ENCODE measurements around the gene PRKCI. TPM values are rescaled to one million over a fixed set of nuclear protein-coding genes. Genes with fewer than 3 reads are reported as not detected.

PRKCI gene
- total and polyA plus RNA-seq, 4 donors, result 9.6 to 33.6 (median 23.9) TPM

GRCh38 chr3:170211668-170212067 is 10.6 kb upstream of the PRKCI start:
- 82 to 87% methylated on average over 1 of the region's 1 CpG for WGBS, 2 donors
- H3K36me3 ChIP-seq (ENCODE audit: control insufficient read depth in 1 of 2, insufficient read depth in 2 of 2, low read length in 1 of 2), result no peaks in the 10 kb centered on the region
- H3K27me3 ChIP-seq (ENCODE audit: control insufficient read depth in 1 of 2, insufficient read depth in 2 of 2, low read length in 1 of 2), result no peaks in the 10 kb centered on the region
- no peak overlapping the region for H3K27ac ChIP-seq (ENCODE audit: low read depth in 1 of 2, low read length in 2 of 2)
- ATAC-seq (ENCODE audit: low FRiP score) (no peak), DNase-seq (no peak)
- intact Hi-C loops (cut with DNase I), result no loop called here
- no peaks in the 10 kb centered on the region for H3K4me1 ChIP-seq (ENCODE audit: control insufficient read depth in 1 of 2, insufficient read depth in 2 of 2, low read length in 2 of 2)
- H3K9me3 ChIP-seq (ENCODE audit: control insufficient read depth, low read length), result no peaks in the 10 kb centered on the region
- H3K4me3 ChIP-seq (ENCODE audit: low read length in 2 of 2), result no peak overlapping the region

- no peak overlapping the region for H3K4me3 ChIP-seq (ENCODE audit: low read length in 2 of 2)
- no peak for DNase-seq
- intact Hi-C loops (cut with DNase I), result loop anchor here (5.0 kb wide), 1 partner anchor 38 kb away; the partner anchor contains the start of gene PHC3 (in 2 of the 2)
- ATAC-seq (ENCODE audit: low FRiP score), result no peak
- H3K4me1 ChIP-seq (ENCODE audit: control insufficient read depth in 1 of 2, insufficient read depth in 2 of 2, low read length in 2 of 2), result no peaks in the 10 kb centered on the region
- H3K36me3 ChIP-seq (ENCODE audit: control insufficient read depth in 1 of 2, insufficient read depth in 2 of 2, low read length in 1 of 2), result no peaks in the 10 kb centered on the region
- no peak overlapping the region for H3K27ac ChIP-seq (ENCODE audit: low read depth in 1 of 2, low read length in 2 of 2)
- 96 to 97% methylated on average over 1 of the region's 1 CpG for WGBS, 2 donors
- no peaks in the 10 kb centered on the region for H3K9me3 ChIP-seq (ENCODE audit: control insufficient read depth, low read length)
- H3K27me3 ChIP-seq (ENCODE audit: control insufficient read depth in 1 of 2, insufficient read depth in 2 of 2, low read length in 1 of 2), result no peaks in the 10 kb centered on the region
Measured at GRCh38 chr3:170219850-170220249, 2.4 kb upstream of the PRKCI start.

- H3K27me3 ChIP-seq (ENCODE audit: control insufficient read depth in 1 of 2, insufficient read depth in 2 of 2, low read length in 1 of 2), result no peaks in the 10 kb centered on the region
- ATAC-seq (ENCODE audit: low FRiP score) (no peak), DNase-seq (no peak)
- H3K27ac ChIP-seq (ENCODE audit: low read depth in 1 of 2, low read length in 2 of 2), result no peak overlapping the region
- no peaks in the 10 kb centered on the region for H3K36me3 ChIP-seq (ENCODE audit: control insufficient read depth in 1 of 2, insufficient read depth in 2 of 2, low read length in 1 of 2)
- no peaks in the 10 kb centered on the region for H3K4me1 ChIP-seq (ENCODE audit: control insufficient read depth in 1 of 2, insufficient read depth in 2 of 2, low read length in 2 of 2)
- intact Hi-C loops (cut with DNase I), result loop anchor here (5.0 kb wide), 1 partner anchor 39 kb away; the partner anchor contains the start of gene PHC3 (in 2 of the 2)
- H3K4me3 ChIP-seq (ENCODE audit: low read length in 2 of 2), result no peak overlapping the region
- no peaks in the 10 kb centered on the region for H3K9me3 ChIP-seq (ENCODE audit: control insufficient read depth, low read length)
- 73 to 75% methylated on average over 4 of the region's 4 CpGs for WGBS, 2 donors
Measured at GRCh38 chr3:170220871-170221270, 1.4 kb upstream of the PRKCI start.

DNA sequence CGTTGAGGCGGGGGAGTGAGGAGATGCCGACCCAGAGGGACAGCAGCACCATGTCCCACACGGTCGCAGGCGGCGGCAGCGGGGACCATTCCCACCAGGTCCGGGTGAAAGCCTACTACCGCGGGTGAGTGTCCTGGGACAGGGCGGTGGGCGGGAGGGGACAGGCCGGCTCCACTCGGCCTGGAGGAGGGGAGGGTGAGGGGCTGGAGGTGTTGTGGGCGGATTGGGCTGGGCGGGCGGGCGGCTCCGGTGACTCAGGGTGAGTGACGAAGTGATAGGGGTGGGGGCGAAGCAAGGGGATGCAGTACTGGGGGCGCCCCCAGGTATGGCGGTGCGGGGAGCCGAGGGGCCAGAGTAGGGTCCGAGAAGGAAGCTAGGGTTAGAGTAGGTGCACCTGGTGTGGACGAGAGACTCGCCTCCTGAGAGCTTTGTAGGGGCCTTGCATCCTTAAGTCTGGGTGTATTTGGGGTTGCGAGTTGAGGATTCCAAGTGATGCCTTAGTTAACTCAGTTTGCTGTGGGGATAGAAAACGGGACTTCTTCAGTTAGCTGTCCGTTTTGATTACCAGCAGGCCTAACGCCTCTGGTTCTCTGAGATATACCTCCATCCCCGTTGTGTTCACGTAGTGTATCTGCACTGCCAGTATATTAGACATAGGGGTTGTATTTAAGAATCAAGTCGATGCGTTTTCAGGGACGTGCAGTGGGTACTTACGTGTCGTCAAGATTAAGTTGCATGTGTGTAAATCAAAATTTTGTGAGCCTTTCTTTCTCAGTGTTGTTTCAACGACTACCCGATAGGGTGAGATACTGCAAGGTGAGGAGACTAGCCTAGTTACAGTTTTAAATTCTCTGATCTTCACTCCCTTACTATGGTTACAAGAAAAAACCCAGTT is 670 bp downstream of the PRKCI start:
- intact Hi-C loops (cut with DNase I), result loop anchor here (5.0 kb wide), 1 partner anchor 41 kb away; the partner anchor contains the start of gene PHC3 (in 2 of the 2)
- H3K4me1 ChIP-seq (ENCODE audit: control insufficient read depth in 1 of 2, insufficient read depth in 2 of 2, low read length in 2 of 2), result peaks cover 2% of the 10 kb centered on the region in 2 donors
- no peaks in the 10 kb centered on the region for H3K27me3 ChIP-seq (ENCODE audit: control insufficient read depth in 1 of 2, insufficient read depth in 2 of 2, low read length in 1 of 2)
- H3K4me3 ChIP-seq (ENCODE audit: low read length in 2 of 2), result peak overlapping the region; percentile 57 to 91
- H3K9me3 ChIP-seq (ENCODE audit: control insufficient read depth, low read length), result no peaks in the 10 kb centered on the region
- 0 to 1% methylated on average over 35 to 42 of the region's 42 CpGs for WGBS, 2 donors
- peak; percentile 58 for ATAC-seq (ENCODE audit: low FRiP score)
- peak; percentile 58 to 82 for DNase-seq
- H3K27ac ChIP-seq (ENCODE audit: low read depth in 1 of 2, low read length in 2 of 2), result peak overlapping the region in 1 of 2 donors; percentile 67
- no peaks in the 10 kb centered on the region for H3K36me3 ChIP-seq (ENCODE audit: control insufficient read depth in 1 of 2, insufficient read depth in 2 of 2, low read length in 1 of 2)

DNA sequence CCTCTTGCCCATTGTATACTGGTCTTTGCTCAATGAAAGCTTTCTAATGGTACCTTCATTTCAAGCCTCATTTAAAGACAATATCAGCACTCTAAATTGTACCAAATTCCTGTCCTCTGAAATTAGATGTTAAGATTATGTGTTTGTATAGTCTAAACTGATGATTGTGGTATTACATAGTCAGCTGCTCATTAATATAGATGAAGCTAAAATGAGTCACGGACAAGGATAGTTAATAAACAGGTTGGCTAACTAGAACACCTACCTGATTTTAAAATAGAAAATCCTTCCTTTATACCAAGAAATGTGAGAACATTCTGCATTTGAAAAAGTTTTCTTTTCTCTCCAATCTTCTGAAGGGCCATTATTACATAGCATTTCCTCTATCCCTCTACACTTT is 2.9 kb downstream of the PRKCI start:
- Histone ChIP-seq H3K27me3 (ENCODE audit: control insufficient read depth in 1 of 2, insufficient read depth in 2 of 2, low read length in 1 of 2) (no peaks in the 10 kb centered on the region), H3K9me3 (ENCODE audit: control insufficient read depth, low read length) (no peaks in the 10 kb centered on the region), H3K4me1 (ENCODE audit: control insufficient read depth in 1 of 2, insufficient read depth in 2 of 2, low read length in 2 of 2) (peaks cover 3 to 7% of the 10 kb centered on the region in 2 donors), H3K4me3 (ENCODE audit: low read length in 2 of 2) (no peak overlapping the region), H3K27ac (ENCODE audit: low read depth in 1 of 2, low read length in 2 of 2) (no peak overlapping the region), H3K36me3 (ENCODE audit: control insufficient read depth in 1 of 2, insufficient read depth in 2 of 2, low read length in 1 of 2) (no peaks in the 10 kb centered on the region)
- DNase-seq, result no peak
- no peak for ATAC-seq (ENCODE audit: low FRiP score)
- intact Hi-C loops (cut with DNase I), result no loop called here
- 97% methylated on average over 1 of the region's 1 CpG for WGBS, 2 donors

GRCh38 chr3:170226426-170226960 is 4.3 kb downstream of the PRKCI start:
- DNase-seq, result no peak
- Histone ChIP-seq H3K36me3 (ENCODE audit: control insufficient read depth in 1 of 2, insufficient read depth in 2 of 2, low read length in 1 of 2) (no peaks in the 10 kb centered on the region), H3K27me3 (ENCODE audit: control insufficient read depth in 1 of 2, insufficient read depth in 2 of 2, low read length in 1 of 2) (no peaks in the 10 kb centered on the region), H3K4me3 (ENCODE audit: low read length in 2 of 2) (no peak overlapping the region), H3K9me3 (ENCODE audit: control insufficient read depth, low read length) (no peaks in the 10 kb centered on the region), H3K4me1 (ENCODE audit: control insufficient read depth in 1 of 2, insufficient read depth in 2 of 2, low read length in 2 of 2) (peaks cover 3 to 7% of the 10 kb centered on the region in 2 donors), H3K27ac (ENCODE audit: low read depth in 1 of 2, low read length in 2 of 2) (no peak overlapping the region)
- no peak for ATAC-seq (ENCODE audit: low FRiP score)
- 29 to 30% methylated on average over 1 of the region's 1 CpG for WGBS, 2 donors
- intact Hi-C loops (cut with DNase I), result no loop called here

DNA sequence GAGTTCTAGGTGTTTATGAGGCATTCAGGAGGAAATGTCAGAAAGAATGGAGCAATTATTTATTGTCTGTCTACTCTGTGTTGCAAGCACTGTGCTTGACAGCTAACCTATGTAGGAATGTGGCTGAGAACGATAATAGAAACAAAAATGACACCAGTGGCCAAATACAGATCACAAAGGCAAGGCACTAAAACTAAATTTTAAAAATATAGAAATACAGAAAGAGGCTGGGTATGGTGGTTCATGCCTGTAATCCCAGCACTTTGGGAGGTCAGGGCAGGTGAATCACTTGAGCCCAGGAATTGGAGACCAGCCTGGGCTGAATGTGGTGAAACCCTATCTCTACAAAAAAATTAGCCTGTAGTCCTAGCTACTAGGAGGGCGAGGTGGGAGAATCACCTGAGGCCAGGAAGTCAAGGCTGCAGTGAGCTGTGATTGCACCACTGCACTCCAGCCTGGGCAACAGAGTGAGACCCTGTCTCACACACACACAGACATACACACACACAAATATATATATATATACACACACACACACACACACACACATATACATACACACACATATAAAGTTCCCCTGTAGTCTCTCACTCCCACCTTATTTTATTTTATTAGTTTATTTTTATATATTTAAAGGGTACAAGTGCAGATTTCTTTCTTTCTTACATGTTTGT is 6.0 kb downstream of the PRKCI start:
- no peak overlapping the region for H3K27ac ChIP-seq (ENCODE audit: low read depth in 1 of 2, low read length in 2 of 2)
- H3K27me3 ChIP-seq (ENCODE audit: control insufficient read depth in 1 of 2, insufficient read depth in 2 of 2, low read length in 1 of 2), result no peaks in the 10 kb centered on the region
- no peaks in the 10 kb centered on the region for H3K36me3 ChIP-seq (ENCODE audit: control insufficient read depth in 1 of 2, insufficient read depth in 2 of 2, low read length in 1 of 2)
- ATAC-seq (ENCODE audit: low FRiP score), result no peak
- 44 to 53% methylated on average over 2 of the region's 2 CpGs for WGBS, 2 donors
- no peak for DNase-seq
- H3K4me1 ChIP-seq (ENCODE audit: control insufficient read depth in 1 of 2, insufficient read depth in 2 of 2, low read length in 2 of 2), result peaks cover 3 to 7% of the 10 kb centered on the region in 2 donors
- no peak overlapping the region for H3K4me3 ChIP-seq (ENCODE audit: low read length in 2 of 2)
- no peaks in the 10 kb centered on the region for H3K9me3 ChIP-seq (ENCODE audit: control insufficient read depth, low read length)
- intact Hi-C loops (cut with DNase I), result no loop called here

DNA sequence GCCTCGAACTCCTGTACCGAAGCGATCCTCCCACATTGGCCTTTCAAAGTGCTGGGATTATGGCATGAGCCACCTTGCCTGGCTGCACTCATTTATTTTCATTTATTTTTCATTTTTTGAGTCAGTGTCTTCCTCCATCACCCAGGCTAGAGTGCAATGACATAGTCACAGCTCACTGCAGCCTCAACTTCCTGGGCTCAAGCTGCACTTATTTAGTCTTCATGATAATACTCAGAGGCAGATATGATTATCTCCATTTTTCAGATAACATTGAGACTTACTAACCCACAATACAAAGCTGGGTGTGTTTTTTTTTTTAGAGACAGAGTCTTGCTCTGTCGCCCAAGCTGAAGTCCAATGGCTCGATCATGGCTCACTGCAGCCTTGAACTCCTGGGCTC is 10.0 kb downstream of the PRKCI start:
- Histone ChIP-seq H3K27me3 (ENCODE audit: control insufficient read depth in 1 of 2, insufficient read depth in 2 of 2, low read length in 1 of 2) (no peaks in the 10 kb centered on the region), H3K4me3 (ENCODE audit: low read length in 2 of 2) (no peak overlapping the region), H3K36me3 (ENCODE audit: control insufficient read depth in 1 of 2, insufficient read depth in 2 of 2, low read length in 1 of 2) (peaks cover 0 to 3% of the 10 kb centered on the region in 2 donors), H3K4me1 (ENCODE audit: control insufficient read depth in 1 of 2, insufficient read depth in 2 of 2, low read length in 2 of 2) (peaks cover 3 to 7% of the 10 kb centered on the region in 2 donors), H3K27ac (ENCODE audit: low read depth in 1 of 2, low read length in 2 of 2) (no peak overlapping the region), H3K9me3 (ENCODE audit: control insufficient read depth, low read length) (no peaks in the 10 kb centered on the region)
- intact Hi-C loops (cut with DNase I), result no loop called here
- ATAC-seq (ENCODE audit: low FRiP score), result no peak
- no peak for DNase-seq
- 94 to 97% methylated on average over 5 of the region's 5 CpGs for whole genome bisulfite sequencing, 2 donors

Data from aorta (tissue), 5 donors.